Measurements from ENCODE around the gene KYNU.

The KYNU gene

DNA sequence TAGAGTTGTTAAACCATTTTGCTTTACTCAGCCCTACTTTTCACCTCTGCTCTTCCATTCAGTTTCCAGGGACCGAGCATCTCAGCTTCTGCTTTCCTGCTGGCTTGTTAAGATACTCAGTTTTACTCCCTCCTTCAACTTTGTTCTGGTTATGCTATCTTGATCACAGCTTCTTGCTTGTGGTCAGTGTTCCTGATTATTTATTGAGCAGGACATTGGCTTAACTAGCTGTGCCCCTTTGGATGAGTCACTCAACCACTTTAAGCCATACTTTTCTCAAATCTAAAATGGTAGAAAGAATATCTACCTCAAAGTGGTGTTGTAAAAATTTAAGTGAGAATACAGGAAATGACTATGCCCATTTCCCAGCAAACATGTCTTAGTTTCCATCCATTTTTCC, 124.0 kb downstream of the KYNU start:
- no peak for DNase-seq
- H3K4me3 ChIP-seq (ENCODE audit: low read depth, low read length), result no peak overlapping the region
- no peaks in the 10 kb centered on the region for H3K36me3 ChIP-seq
- no peaks in the 10 kb centered on the region for H3K9me3 ChIP-seq (ENCODE audit: severe bottlenecking)
- no peak for TF ChIP-seq CTCF (IDR thresholded peaks at IDR 0.05; ENCODE audit: low read depth, low read length)
- no peaks in the 10 kb centered on the region for H3K27me3 ChIP-seq (ENCODE audit: insufficient read depth, low read depth, severe bottlenecking)
- H3K27ac ChIP-seq, result no peak overlapping the region

- no peak for DNase-seq
- no peaks in the 10 kb centered on the region for H3K9me3 ChIP-seq (ENCODE audit: severe bottlenecking)
- H3K27ac ChIP-seq, result no peak overlapping the region
- TF ChIP-seq CTCF (IDR thresholded peaks at IDR 0.05; ENCODE audit: low read depth, low read length), result no peak
- no peaks in the 10 kb centered on the region for H3K27me3 ChIP-seq (ENCODE audit: insufficient read depth, low read depth, severe bottlenecking)
- no peak overlapping the region for H3K4me3 ChIP-seq (ENCODE audit: low read depth, low read length)
- no peaks in the 10 kb centered on the region for H3K36me3 ChIP-seq
These were observed 138.2 kb downstream of the KYNU start for GRCh38 chr2:143015656-143016055.

DNA sequence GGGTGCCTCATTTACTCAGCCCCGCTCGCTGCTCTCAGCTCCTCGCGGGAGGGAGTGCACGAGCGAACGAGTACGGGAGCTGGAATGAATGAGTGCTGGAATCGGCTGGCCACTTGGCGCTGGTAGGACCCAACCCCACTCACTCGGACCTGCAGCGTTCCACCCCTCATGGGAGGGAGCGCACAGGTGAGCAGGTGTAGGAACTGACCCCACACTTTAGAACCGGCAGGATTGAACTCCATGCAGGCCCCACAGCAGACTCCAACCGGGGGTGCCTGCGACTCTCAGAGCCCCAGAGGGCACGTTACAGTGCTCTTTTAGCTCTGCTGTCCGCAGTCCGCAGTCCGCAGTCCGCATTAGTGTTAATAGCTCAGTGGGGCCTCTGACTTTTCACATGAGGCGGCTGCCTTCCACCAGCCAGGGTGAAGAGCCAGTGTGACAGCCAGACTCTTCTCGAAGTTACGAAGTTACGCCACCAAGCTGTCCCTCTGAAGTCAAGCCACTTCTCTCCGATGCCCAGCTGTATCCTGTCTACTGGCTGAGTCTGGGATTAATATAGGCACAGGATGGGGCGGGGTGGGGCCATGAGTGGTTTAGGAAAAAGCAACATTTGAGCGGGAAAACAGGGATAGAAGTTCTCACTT, 149.1 kb downstream of the KYNU start:
- H3K36me3 ChIP-seq, result no peaks in the 10 kb centered on the region
- no peak for TF ChIP-seq CTCF (IDR thresholded peaks at IDR 0.05; ENCODE audit: low read depth, low read length)
- H3K4me3 ChIP-seq (ENCODE audit: low read depth, low read length), result no peak overlapping the region
- no peaks in the 10 kb centered on the region for H3K9me3 ChIP-seq (ENCODE audit: severe bottlenecking)
- no peaks in the 10 kb centered on the region for H3K27me3 ChIP-seq (ENCODE audit: insufficient read depth, low read depth, severe bottlenecking)
- DNase-seq, result no peak
- H3K27ac ChIP-seq, result no peak overlapping the region

DNA sequence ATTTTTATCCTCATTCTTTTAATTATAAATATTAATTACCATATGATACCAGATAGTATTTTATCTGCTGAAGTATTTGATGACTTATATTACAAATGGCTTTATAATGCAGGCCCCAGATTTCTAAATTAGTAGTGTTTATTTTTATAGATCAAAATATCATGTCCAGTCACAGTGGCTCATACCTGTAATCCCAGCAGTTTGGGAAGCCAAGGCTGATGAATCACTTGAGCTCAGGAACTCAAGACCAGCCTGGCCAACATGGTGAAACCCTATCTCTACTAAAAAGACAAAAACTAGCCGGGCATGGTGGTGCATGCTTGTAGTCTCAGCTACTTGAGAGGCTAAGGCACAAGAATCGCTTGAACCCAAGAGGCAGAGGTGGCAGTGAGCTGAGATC, 151.7 kb downstream of the KYNU start:
- TF ChIP-seq CTCF (IDR thresholded peaks at IDR 0.05; ENCODE audit: low read depth, low read length), result no peak
- Histone ChIP-seq H3K36me3 (no peaks in the 10 kb centered on the region), H3K9me3 (ENCODE audit: severe bottlenecking) (no peaks in the 10 kb centered on the region), H3K4me3 (ENCODE audit: low read depth, low read length) (no peak overlapping the region), H3K27ac (no peak overlapping the region), H3K27me3 (ENCODE audit: insufficient read depth, low read depth, severe bottlenecking) (no peaks in the 10 kb centered on the region)
- no peak for DNase-seq

- H3K9me3 ChIP-seq (ENCODE audit: severe bottlenecking), result no peaks in the 10 kb centered on the region
- no peaks in the 10 kb centered on the region for H3K27me3 ChIP-seq (ENCODE audit: insufficient read depth, low read depth, severe bottlenecking)
- H3K36me3 ChIP-seq, result no peaks in the 10 kb centered on the region
- no peak overlapping the region for H3K27ac ChIP-seq
- DNase-seq, result no peak
- no peak overlapping the region for H3K4me3 ChIP-seq (ENCODE audit: low read depth, low read length)
- no peak for TF ChIP-seq CTCF (IDR thresholded peaks at IDR 0.05; ENCODE audit: low read depth, low read length)
These were observed 152.7 kb downstream of the KYNU start for GRCh38 chr2:143030127-143030526.

All from WERI-Rb-1 (cell line).